DND-41 (cell line): ENCODE data around the gene ENO2.

Experiments used
- ATAC-seq: fragments of 200-7000 bp; cut with Tn5 transposase; 3 replicates; pipeline ENCODE4 v1.9.1; 2021; ENCODE audit warnings: low read depth; ENCODE audit not compliant: insufficient read depth
- DNase-seq: peaks from one replicate; pipeline ENCODE4 v3.0.0-alpha.2; 2020
- H2AFZ ChIP-seq: 2 replicates; pipeline ENCODE4 v1.6.0; 2012; ENCODE audit warnings: low read depth, low read length
- H3K27ac ChIP-seq: 2 replicates; pipeline ENCODE4 v1.5.1; 2012; ENCODE audit warnings: low read length, inconsistent platforms
- H3K27me3 ChIP-seq: fragments of 200-600 bp; sonication (generic); 2 replicates; pipeline ENCODE4 v1.6.0; 2012; ENCODE audit warnings: low read length, mild to moderate bottlenecking, inconsistent platforms; ENCODE audit not compliant: insufficient read depth, poor library complexity
- H3K36me3 ChIP-seq: 2 replicates; pipeline ENCODE4 v1.5.1; 2012; ENCODE audit warnings: low read length, inconsistent platforms; ENCODE audit not compliant: insufficient read depth
- H3K4me1 ChIP-seq: 2 replicates; pipeline ENCODE4 v1.5.1; 2012; ENCODE audit warnings: mild to moderate bottlenecking, low read length; ENCODE audit not compliant: insufficient read depth
- H3K4me2 ChIP-seq: 2 replicates; pipeline ENCODE4 v1.6.0; 2012; ENCODE audit warnings: mild to moderate bottlenecking, moderate library complexity, low read length, inconsistent platforms; ENCODE audit not compliant: insufficient read depth
- H3K4me3 ChIP-seq, 2 experiments: fragments of 200-600 bp in 1 of 2; shearing (Covaris generic) in 1 of 2; 2 replicates each; pipeline ENCODE4 v1.5.1; 2012 to 2016; ENCODE audit warnings: inconsistent platforms in 2 of 2, low read length in 2 of 2, mild to moderate bottlenecking in 2 of 2, low read depth in 1 of 2, moderate library complexity in 1 of 2
- H3K79me2 ChIP-seq: 2 replicates; pipeline ENCODE4 v1.6.0; 2012; ENCODE audit warnings: low read length, inconsistent platforms; ENCODE audit not compliant: insufficient read depth
- H3K9ac ChIP-seq: 2 replicates; pipeline ENCODE4 v1.6.0; 2012; ENCODE audit warnings: low read depth, mild to moderate bottlenecking, inconsistent platforms, low read length, moderate library complexity
- H3K9me3 ChIP-seq: 2 replicates; pipeline ENCODE4 v1.5.1; 2012; ENCODE audit warnings: low read length, moderate library complexity, mild to moderate bottlenecking, inconsistent platforms; ENCODE audit not compliant: insufficient read depth, severe bottlenecking
- H4K20me1 ChIP-seq: 2 replicates; pipeline ENCODE4 v1.6.0; 2012; ENCODE audit warnings: low read length; ENCODE audit not compliant: insufficient read depth
- CTCF ChIP-seq: IDR thresholded peaks from 2 replicates; pipeline ENCODE4 v1.5.1; 2012; ENCODE audit warnings: borderline replicate concordance, low read length, moderate library complexity, mild to moderate bottlenecking; ENCODE audit not compliant: poor library complexity, severe bottlenecking; ENCODE audit errors: extremely low read depth
- EZH2 ChIP-seq: IDR thresholded peaks from 3 replicates; pipeline ENCODE4 v1.6.1; 2012; ENCODE audit warnings: borderline replicate concordance, low read depth, mild to moderate bottlenecking, moderate library complexity, low read length, inconsistent platforms; ENCODE audit not compliant: severe bottlenecking

ENO2 gene

GRCh38 chr12:6970096-6970527 is 55.7 kb downstream of the ENO2 start:
- DNase-seq (no peak), ATAC-seq (peak; percentile 21)
- Histone ChIP-seq H2AFZ (peak overlapping the region; percentile 74), H3K9me3 (no peaks in the 10 kb centered on the region), H3K4me3 (peak overlapping the region; percentile 67 to 74), H3K9ac (peak overlapping the region; percentile 80), H3K27me3 (no peaks in the 10 kb centered on the region), H3K27ac (peak overlapping the region; percentile 86), H3K36me3 (peaks cover 60% of the 10 kb centered on the region), H3K4me2 (peak overlapping the region; percentile 90), H3K4me1 (peaks cover 40% of the 10 kb centered on the region), H4K20me1 (peaks cover 8% of the 10 kb centered on the region; the same call in 1 of the 2 replicates), H3K79me2 (peaks cover 62% of the 10 kb centered on the region)
- TF ChIP-seq EZH2: no peak
- no peak for TF ChIP-seq CTCF
